GM12872 (cell line): ENCODE data around the gene PLAGL2.

Experiments
- TF ChIP-seq, protein P1 (sequence below): IDR thresholded peaks from 3 replicates; pipeline ENCODE4 v1.5.1; 2011; ENCODE audit warnings: low read depth, mild to moderate bottlenecking, low read length, moderate library complexity; ENCODE audit not compliant: insufficient read depth

Gene PLAGL2

DNA sequence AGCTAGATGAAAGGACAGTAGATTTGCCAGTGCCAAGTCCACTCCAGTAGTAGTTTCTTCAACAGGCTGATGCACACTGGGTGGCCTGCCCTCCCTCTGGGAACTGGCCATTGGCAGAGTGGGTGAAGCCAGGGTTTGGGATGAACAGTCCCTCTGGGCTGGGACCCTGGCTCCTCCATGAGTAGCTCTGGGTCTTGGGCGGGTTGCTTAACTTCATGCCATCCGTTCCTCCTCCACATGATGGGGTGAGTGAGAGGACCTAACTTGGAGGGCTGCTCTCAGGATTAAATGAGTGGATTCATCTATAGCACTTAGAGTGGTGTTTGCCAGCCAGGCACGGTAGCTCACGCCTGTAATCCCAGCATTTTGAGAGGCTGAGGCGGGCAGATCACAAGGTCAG, 47.2 kb downstream of the PLAGL2 start:
- TF ChIP-seq, protein P1, sequence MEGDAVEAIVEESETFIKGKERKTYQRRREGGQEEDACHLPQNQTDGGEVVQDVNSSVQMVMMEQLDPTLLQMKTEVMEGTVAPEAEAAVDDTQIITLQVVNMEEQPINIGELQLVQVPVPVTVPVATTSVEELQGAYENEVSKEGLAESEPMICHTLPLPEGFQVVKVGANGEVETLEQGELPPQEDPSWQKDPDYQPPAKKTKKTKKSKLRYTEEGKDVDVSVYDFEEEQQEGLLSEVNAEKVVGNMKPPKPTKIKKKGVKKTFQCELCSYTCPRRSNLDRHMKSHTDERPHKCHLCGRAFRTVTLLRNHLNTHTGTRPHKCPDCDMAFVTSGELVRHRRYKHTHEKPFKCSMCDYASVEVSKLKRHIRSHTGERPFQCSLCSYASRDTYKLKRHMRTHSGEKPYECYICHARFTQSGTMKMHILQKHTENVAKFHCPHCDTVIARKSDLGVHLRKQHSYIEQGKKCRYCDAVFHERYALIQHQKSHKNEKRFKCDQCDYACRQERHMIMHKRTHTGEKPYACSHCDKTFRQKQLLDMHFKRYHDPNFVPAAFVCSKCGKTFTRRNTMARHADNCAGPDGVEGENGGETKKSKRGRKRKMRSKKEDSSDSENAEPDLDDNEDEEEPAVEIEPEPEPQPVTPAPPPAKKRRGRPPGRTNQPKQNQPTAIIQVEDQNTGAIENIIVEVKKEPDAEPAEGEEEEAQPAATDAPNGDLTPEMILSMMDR: no peak

DNA sequence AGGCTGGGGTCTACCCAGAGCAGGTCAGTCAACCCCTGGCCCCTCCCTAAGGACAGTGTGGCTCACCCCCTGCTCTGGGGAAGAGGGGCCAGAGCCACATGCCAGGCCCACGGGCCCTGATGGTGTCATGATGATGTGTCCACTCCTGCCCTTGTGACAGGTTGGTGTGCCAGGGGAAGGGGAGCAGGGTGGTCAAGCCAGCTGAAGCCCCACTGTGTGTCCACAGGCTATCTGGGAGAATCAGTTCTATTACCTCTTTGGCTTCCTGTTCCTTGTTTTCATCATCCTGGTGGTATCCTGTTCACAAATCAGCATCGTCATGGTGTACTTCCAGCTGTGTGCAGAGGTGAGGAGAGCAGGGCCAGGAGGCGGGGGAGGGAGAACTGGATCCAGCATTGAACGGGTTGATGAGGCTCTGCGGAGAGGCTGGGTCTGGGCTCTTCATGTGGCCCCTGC, 47.7 kb downstream of the PLAGL2 start:
- TF ChIP-seq, protein P1: no peak

DNA sequence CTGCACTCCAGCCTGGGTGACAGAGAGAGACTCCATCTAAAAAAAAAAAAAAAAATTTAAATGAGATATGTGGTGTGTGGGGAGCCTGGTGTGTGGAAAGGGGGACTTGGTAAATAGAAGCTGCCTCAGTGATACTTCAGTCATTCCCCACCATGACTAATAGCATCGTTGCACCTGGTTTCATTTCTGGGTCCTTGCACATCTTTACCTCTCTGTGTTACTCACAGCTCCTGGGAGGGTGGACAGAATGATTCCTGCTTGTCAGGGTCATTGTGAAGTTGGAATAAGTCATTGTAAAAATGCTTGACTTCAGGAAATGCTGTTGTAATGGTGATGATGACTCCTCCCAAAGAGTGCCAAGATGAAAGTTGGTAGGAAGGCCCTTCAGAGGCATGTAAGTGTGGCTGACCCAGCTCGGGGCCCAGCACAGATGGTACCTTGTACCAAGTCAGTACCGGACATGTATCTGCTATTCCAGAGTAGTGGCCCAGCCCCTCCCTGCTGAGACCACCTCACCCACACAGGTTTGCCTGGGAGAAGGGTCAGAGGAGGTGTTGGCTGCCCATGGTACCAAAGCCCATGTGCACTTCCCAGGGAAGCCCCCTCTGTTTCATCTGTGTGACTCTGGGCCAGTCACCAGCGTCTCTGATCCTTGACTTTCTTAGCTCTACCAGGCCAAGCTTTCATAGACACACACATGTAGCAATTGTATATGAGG, 48.4 kb downstream of the PLAGL2 start:
- TF ChIP-seq, protein P1: no peak

DNA sequence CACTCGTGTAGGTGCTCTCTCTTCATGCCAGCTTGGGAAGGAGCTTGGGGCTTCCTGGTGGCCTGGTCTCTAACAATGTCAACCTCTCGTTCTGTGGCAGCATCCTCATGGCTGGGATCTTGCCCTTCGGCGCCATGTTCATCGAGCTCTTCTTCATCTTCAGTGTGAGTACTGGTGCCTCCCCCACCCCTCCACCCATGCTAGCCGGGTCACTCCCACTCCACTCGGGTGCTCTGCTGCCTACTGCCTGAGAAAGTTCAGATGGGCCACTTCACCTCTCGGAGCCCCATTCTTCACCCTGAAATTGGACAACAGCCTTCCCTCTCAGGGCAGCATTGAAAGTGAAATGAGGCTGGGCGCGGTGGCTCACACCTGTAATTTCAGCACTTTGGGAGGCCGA, 49.2 kb downstream of the PLAGL2 start:
- TF ChIP-seq, protein P1: no peak

DNA sequence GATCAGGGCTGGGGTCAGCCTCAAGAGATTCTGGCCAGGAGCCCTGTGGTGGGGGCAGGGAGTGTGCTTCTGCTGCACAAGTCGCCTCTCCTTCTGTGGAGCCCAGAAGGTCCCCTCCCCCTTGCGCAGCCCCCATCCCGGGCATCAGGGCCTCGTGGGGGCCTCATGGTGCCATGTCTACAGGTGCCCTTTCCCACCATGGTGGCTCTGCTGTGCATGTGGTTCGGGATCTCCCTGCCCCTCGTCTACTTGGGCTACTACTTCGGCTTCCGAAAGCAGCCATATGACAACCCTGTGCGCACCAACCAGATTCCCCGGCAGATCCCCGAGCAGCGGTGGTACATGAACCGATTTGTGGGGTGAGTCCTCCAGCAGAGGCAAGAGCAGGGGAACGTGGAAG, 49.9 kb downstream of the PLAGL2 start:
- TF ChIP-seq, protein P1: no peak

DNA sequence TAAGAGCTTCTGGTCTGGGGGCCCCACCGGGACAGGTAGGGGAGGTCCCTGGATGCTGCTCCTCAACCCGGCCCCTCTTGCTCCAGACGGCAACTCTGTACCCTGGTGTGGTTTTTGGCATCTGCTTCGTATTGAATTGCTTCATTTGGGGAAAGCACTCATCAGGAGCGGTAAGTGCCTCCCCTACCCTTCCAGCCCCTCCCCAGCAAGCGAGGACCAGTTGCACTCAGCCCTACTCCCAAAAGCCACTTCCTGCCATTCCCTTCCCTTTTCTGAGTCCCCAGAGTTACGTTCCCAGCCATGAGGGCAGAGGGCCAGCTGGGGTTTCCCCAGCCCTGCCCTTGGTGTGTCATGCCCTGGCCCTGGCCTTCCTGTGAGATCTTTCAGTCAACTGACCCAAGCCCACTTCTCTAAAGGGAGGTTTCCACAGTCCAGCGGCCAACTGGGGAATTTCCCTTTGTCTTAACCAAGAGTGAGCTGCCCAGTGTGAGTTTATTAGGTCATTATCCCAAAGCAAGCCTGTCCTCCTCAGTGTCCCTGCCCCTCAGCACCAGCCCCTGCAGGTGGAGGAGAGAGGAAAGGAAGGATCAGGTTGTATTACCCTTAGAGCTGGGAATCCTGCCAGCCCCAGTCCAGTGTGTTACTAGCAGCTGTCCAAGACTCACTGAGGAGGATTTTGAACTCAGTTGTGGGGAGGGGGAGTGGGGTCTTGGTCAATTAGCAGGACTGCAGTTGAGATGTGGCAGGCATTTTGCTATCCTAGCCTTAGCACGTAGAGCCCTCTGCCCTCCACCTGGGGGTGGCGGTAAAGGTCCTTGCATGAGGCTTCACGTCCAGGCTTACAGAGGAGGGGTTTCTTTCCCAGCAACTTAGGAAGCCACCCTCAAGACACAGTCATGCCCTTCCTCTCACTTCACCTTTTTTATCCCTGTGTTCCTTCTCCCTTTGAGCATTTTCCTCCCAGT, 52.2 kb downstream of the PLAGL2 start:
- TF ChIP-seq, protein P1: peak; percentile 49

DNA sequence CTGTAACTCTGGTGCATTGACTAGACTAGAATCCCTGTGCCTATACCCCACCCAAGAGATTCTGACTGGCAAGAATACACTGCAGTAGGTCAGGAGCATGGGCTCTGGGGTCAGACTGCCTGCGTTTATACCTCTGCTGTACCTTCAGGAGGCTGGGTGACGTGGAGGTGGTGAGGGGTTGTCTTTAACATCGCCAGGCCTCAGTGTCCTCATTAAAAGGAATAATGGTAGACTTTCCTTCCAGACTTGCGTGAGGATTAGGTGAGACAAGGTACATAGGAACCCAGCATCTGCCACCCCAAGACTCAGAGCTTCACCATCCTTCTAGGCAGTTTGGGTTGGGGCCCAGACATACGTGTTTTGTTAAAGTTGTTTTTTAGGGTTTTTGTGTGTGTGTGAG, 53.8 kb downstream of the PLAGL2 start:
- TF ChIP-seq, protein P1: no peak
